NCI-H526 (cell line): Measurements from ENCODE around the gene ARPC4.

Source experiments
- DNase-seq, 2 experiments: peaks; one replicate each; lab custom pipeline; 2025; lab: John Stamatoyannopoulos, UW

ARPC4 gene

DNA sequence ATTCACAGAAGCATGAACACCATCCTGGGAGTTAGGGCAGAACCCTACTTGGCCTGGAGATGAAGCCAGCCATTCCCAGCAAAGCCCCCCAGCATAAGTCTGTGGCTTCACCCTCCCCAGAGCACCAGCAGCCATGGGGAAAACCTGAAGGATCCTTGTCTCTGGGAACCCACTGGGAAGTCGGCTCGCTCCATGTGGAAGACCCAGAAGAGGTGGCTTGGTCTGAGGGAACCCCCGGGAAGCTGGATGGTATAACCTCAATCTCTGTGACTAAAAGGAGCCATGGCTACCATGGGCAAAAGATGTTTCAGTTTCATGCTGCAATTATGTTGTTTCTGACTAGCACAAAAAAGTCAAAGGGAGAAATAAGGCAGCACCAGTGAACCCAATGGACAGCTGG lies 62.7 kb downstream of the ARPC4 start:
- no peak for DNase-seq
